HG03139 (cell line): ENCODE data around the gene PVRIG.
"Not testable (repeated sequence)": the region's sequence is repeated elsewhere in the genome, so short reads cannot be mapped to it uniquely, and the experiment has no call there.

ENCODE experiments used
- ATAC-seq: cut with Tn5 transposase; IDR thresholded peaks from one replicate; pipeline ENCODE4 v1.9.1; 2021; ENCODE audit not compliant: unreplicated experiment

PVRIG gene

DNA sequence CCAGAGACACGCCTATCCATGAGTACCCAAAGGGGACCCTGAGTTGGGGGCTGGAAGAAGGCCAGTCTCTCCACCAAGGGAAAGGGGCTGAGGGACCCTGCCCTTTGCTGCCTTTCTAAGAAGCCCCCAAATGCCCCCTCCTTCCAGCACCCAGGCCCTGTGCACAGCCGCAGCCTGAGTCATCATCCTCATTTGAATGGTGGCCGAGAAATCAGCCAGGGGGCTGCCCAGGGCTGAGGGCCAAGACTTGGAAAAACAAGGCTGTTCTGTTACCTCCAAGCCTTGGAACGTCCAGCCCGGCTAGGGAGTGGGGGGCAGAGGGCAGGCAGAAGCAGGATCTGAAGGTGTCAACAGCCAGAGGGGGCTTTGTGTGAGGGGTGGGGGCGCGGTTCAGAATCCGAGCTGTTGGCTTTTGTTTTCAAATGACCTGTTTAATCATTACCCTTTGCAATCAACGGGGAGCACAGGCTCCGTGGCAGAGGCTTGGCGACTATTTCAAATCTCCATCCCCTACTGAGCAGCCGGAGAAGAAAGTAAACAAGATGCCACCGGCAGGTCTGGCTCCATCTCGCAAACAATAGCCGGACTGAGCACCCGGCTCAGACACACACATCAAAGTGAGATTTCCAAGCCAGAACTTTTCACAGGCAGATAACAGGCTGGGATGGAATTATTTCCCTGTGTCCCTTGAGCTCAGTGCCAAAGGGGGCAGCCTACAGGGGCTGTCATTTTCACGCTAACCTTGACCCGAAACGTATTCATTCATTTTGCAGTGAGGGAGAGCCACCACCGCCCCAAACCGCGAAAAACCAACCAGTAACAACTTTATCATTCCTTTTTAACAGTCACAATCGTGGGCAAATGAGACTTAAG, 50.5 kb downstream of the PVRIG start:
- ATAC-seq = not testable (repeated sequence)
